Activated naive CD8-positive, alpha-beta T cell treated with anti-CD3 and anti-CD28 coated beads, Interleukin-2, amount 50 U/mL, for 16 hours (primary cell): ENCODE results near the gene PPOX.

Experiments
- DNase-seq: peaks from one replicate; pipeline ENCODE4 v3.0.0-alpha.2; 2020; ENCODE audit warnings: low read depth, low spot score

Gene PPOX

GRCh38 chr1:161197560-161198193 is 31.5 kb downstream of the PPOX start:
- DNase-seq: no peak

DNA sequence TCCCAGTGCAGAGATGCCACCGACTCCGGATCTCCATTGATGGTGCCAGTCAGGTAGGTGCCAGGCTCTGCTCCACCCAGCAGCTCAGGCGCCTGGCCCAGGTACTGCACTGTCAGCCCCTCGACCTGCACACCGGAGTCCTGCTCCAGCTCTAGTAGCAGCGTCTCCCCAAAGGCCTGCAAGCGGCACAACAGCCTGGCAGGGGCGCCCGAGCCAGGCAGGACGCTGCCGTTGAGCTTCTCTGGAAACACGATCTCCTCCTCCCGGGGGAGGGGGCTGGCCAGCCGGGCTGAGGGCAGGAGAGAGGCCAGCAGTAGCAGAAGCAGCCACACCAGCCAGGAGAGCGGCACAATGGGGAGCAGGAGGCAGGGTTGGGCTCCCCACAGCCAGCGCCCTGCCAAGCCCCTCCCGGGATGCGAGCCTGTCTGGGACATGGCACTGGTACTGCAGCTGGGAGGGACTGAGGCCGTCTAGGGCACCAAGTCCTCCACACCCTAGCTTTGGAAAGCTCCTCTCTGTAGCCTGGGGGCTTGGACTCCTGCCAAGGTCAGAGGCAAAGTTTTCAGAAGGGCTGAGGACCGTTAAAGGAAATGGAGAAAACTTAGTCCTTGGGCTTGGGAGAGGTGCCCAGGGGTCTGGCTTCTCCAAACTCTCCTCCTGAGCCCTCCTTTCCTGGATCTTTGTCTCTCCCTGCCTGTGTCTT is 32.1 kb downstream of the PPOX start:
- no peak for DNase-seq

GRCh38 chr1:161198897-161199431 is 32.7 kb downstream of the PPOX start, which contains the start of gene ADAMTS4:
ADAMTS4 (minus strand) TSS chr1:161199054; CDS start chr1:161198627, 427 bp downstream.
- no peak for DNase-seq

DNA sequence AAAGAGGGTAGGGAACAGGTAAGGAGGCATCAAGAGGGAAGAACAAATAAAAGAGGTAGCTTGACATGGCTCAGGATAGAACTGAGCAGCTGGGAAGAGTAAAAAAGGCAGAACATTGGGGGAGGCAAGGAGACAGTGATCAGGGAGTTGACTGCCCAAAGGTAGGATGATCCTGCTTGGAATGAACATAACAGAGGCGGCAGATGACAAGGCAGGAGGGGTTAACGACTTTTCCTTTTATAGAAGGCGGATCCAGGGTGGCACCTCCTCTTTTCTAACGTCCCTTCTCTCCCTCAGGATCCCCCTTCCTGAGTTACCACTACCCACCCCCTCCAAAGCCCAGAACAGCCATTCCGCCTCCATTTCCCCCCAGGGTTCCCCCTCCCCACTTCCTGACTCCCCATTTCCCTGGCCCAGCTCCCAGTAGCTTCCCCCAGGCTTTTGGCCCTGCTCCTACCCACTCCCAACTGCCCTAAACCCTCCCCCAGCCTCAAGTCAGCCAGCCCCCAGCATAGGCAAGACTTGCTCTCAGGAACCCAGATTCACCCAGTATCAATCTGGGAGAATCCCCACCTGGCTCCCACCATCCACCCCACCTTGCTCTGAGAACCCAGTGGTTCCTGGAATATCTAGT is 33.4 kb downstream of the PPOX start:
- no peak for DNase-seq

DNA sequence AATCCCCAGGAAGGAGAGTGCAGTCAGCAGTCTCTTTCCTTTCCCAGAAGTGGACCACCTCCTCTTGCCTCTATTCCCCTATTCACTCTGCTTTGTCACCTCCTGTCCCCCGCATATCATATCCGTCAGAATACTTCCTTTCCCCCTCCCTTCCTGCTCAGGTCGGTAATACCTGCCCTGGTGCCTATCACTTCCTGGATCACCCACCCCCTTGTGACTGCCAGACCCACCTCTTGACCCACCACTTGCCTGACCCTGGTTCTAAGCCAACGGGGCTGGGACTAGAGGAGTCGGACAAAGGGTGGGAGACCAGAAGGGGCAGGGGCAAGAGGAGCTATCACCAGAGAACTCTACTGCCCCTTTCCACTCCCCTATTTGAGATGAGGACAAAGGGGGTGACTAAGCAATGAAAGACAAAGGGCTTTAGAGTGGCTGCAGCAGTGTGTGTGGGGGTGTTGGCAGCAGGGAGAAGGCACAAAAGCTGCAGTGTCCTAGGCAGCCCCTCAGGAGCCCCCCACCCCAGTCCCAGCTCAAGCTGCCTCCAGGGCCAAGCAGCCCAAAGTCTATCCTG is 34.3 kb downstream of the PPOX start:
- no peak for DNase-seq

DNA sequence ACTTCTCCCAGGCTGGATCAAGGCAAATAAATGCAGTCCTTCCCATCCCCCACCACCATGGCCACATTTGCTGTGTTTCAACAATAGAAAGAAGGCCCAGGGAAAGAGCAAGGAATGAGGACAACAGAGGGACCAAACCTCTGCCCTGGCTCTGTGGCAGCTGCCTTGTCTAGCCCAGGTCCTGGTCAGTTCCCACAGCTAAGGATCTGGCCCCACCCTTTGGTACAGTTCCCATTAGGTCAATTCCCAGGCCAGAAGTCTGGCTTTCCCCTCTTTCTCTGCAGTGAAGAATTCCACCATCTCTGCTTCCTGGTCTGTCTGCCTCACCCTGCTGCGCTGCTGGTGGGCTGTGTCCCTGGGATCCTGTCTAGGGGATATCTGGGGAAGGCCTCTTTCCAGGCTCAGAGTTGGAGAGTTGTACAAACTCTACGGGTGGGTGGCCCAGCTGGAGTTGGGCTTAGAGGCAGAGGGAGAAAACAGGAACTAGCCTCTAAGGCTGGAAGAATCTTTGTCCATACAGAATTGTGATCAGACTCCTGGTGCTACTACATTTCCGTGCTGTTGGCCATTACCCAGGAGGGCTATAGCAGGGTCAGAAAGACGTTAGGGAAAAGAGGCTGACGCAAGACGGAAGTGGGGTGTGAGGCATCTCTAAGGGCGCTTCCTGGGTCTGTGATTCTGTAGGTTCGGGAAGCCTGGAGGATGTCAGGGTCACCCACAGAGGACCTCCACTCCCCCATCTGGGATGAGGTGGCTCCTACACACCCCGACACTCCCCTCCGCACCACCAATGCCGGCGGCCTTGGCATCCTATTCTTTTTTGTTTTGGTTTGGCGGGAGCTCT is 35.0 kb downstream of the PPOX start:
- no peak for DNase-seq

DNA sequence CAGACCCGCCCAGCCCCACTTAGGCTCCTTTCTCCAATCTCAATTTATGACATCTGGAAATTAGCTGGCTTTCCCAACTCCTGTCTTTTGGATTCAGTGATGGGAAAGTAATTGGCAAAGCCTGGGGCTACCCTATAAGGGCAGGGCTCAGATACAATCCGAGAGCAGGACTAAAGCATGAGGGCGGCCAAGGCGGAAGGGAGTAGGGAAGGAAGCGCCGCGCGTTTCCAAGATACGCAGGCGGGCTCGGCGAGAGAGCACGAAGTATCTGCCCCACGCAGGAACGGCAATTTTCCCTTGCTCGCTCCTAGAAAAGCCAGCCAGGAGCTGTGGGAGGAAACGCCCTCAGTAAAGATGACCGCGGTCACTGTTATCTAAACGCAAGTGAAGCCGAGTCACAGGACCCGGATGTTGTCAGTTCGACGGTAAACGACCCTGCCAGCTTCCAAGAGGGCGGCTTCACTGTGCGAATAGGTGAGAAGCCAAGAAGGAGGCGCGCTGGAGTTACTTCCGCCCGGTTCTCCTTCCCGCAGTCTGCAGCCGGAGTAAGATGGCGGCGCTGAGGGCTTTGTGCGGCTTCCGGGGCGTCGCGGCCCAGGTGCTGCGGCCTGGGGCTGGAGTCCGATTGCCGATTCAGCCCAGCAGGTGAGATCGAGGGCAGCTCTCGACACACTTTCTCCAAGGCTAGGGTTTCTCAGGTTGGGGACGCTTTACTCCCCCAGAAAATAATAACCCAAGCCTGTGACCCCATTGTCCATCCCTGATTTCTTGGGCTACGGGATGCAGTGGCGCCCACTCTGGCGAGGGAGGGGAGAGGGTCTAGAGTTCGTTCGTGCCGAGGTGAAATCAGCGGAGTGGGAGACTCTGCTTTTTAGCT is 35.8 kb downstream of the PPOX start, which contains the start of gene NDUFS2:
Gene NDUFS2, plus strand, starts transcription at position 532 of the 877 bp plus-strand sequence. Its CDS starts 19 bp downstream, at position 551.
- peak; percentile 89 for DNase-seq

DNA sequence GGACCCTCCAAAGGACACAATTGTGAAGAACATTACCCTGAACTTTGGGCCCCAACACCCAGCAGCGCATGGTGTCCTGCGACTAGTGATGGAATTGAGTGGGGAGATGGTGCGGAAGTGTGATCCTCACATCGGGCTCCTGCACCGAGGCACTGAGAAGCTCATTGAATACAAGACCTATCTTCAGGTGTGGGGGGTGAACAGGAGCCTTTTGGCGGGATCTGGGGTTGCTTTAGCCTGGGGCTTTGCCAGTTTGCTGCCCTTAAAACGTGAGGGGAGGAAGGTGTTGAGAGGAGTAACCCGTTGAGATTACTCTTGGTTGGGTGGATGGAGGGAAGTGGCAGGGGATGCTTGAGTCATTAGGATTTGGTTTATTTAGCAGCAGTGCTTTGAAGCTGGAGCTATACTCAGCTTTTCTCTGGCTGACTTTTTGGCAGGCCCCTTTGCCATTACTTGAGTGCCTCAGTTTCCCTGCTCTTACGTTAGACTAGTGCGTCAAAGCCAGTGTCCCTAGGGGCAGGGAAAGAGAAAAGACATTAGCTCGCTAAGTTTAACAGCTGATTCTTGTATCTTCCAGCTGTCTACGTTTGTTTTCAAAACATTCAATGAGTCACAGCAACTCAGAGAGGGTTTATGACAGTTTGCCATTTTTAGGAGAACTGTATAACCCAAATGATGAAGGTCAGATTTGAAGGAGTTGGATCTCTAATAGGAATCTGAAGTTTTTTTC is 40.4 kb downstream of the PPOX start:
- no peak for DNase-seq

GRCh38 chr1:161207173-161207572 is 40.9 kb downstream of the PPOX start:
- no peak for DNase-seq

DNA sequence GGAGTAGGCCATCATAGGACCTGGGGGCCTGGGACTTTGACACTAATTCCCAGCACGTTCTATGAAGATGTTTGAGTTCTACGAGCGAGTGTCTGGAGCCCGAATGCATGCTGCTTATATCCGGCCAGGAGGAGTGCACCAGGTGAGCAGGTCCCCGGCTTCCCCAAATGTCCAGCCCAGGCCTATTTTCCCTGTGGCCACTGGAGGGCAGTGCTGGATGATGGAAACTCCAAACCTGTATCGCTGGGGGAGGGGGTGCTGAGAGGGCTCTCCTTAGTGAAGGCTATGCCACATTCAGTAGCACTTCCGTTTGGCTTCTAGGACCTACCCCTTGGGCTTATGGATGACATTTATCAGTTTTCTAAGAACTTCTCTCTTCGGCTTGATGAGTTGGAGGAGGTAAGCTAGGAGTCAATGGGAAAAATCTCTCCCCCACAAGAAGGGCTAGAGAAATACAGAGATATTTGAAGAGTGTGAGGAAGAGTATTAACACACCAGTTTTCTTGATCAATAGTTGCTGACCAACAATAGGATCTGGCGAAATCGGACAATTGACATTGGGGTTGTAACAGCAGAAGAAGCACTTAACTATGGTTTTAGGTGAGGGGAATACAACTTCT is 43.7 kb downstream of the PPOX start:
- DNase-seq: peak; percentile 61

GRCh38 chr1:161214369-161214768 is 48.1 kb downstream of the PPOX start:
- DNase-seq: no peak

DNA sequence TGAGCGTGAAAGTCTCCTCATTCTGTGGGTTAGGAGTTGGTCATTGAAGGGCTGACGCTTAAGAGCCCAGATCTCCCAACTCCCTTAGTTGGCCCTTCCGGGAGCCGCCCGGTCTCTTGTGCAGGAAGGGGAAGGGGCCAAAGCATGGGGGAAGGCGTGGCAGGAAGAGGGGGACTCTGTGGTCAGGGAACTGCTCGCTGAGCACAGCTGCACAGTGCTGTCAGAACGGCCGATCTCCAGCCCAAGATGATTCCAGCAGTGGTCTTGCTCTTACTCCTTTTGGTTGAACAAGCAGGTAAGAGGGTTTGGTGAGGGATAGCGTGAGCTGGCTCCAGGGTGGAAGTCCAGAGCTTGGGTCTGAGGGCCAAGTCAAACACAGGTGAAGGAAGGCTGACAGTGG is 48.9 kb downstream of the PPOX start, which contains the start of gene FCER1G:
Gene FCER1G, plus strand, starts transcription at position 220 of the 400 bp plus-strand sequence. Its CDS starts 27 bp downstream, at position 247.
- DNase-seq: no peak

GRCh38 chr1:161216945-161217712 is 50.9 kb downstream of the PPOX start:
- no peak for DNase-seq

GRCh38 chr1:161217831-161218230 is 51.6 kb downstream of the PPOX start:
- DNase-seq: no peak

- no peak for DNase-seq
Measured at GRCh38 chr1:161218301-161219077, 52.3 kb downstream of the PPOX start.

DNA sequence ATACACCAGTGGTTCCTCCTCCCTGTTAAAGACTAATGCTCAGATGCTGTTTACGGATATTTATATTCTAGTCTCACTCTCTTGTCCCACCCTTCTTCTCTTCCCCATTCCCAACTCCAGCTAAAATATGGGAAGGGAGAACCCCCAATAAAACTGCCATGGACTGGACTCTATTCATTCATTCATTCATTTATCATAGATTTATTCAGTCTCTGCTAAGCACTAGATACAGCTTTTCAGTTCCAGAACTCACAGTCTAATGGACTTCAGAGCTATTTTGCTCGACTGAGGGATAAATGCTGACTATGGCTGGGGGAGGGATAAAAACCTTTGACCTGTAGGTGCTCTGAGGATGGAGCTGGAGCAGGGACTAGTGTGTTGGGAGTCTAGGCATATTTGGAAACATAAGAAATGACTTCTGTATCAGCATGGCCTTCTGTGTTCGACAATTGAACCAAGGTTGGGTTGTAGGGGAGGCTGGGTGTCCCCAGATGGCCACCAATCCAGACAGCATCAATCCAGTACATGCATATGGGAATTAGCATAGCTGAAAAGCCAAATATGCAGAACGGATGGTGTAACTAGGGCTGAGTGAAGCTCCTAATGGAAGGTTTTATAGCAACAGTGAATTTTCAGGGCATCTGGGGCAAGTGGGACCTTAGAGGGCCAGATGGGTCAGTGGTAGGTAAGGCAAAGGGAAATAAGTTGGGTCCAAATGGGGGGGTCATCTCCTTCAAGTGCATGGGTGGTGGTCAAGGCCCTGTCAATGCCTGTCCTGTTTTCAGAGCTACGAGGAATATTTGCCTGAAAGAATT is 53.1 kb downstream of the PPOX start:
- no peak for DNase-seq
